Fibroblast of mammary gland (primary cell): ENCODE data around the gene BLCAP.

ENCODE experiments used
- DNase-seq: peaks from one replicate; pipeline ENCODE4 v3.0.0-alpha.2; 2010; ENCODE audit warnings: low read depth
- H3K4me3 ChIP-seq: 2 replicates; pipeline ENCODE4 v1.5.1; 2011; ENCODE audit warnings: low read depth, mild to moderate bottlenecking, low read length, moderate library complexity; ENCODE audit not compliant: control insufficient read depth
- CTCF ChIP-seq: conservative IDR thresholded peaks from 2 replicates; pipeline ENCODE4 v1.5.1; 2011; ENCODE audit warnings: low read depth, low read length, inconsistent platforms; ENCODE audit not compliant: control insufficient read depth, insufficient read depth

Gene BLCAP

GRCh38 chr20:37504404-37505096 lies 23.1 kb downstream of the BLCAP start:
- no peak overlapping the region for H3K4me3 ChIP-seq
- DNase-seq: no peak
- TF ChIP-seq CTCF: no peak

- no peak overlapping the region for H3K4me3 ChIP-seq
- no peak for TF ChIP-seq CTCF
- DNase-seq: no peak
These were observed 24.3 kb downstream of the BLCAP start for GRCh38 chr20:37503256-37503927.

GRCh38 chr20:37502654-37503053 lies 25.0 kb downstream of the BLCAP start:
- no peak for DNase-seq
- TF ChIP-seq CTCF: no peak
- no peak overlapping the region for H3K4me3 ChIP-seq

- no peak overlapping the region for H3K4me3 ChIP-seq
- no peak for DNase-seq
- no peak for TF ChIP-seq CTCF
These were observed 25.7 kb downstream of the BLCAP start for GRCh38 chr20:37501940-37502339.

GRCh38 chr20:37500311-37500710 lies 27.4 kb downstream of the BLCAP start:
- no peak for DNase-seq
- TF ChIP-seq CTCF: no peak

GRCh38 chr20:37498066-37498665 lies 29.5 kb downstream of the BLCAP start:
- no peak overlapping the region for H3K4me3 ChIP-seq
- no peak for DNase-seq
- no peak for TF ChIP-seq CTCF

More at GRCh38 chr20:37500311-37500710, 27.4 kb downstream of the BLCAP start:
- no peak overlapping the region for H3K4me3 ChIP-seq
